ENCODE results near the gene VPS13D. TPM values are rescaled to one million over a fixed set of nuclear protein-coding genes. Genes with fewer than 3 reads are reported as not detected.

The VPS13D gene
- total and polyA plus RNA-seq, 10 of the 15 experiments (the other 5 are each of a cell fraction or from before 2014, with no cell fraction given): 1.4 to 16.9 (median 8.5) TPM

- FAIRE-seq (no peak), ATAC-seq (no peak), DNase-seq (ENCODE audit: low read depth, low spot score) (no peak)
- CTCF ChIA-PET: no interaction called here
- TF ChIP-seq NFYA (IDR thresholded peaks at IDR 0.05; ENCODE audit: borderline replicate concordance, low read depth, low read length) (no peak), SKIL (IDR thresholded peaks at IDR 0.05; ENCODE audit: low read depth, poor library complexity, severe bottlenecking) (no peak), POLR2A (IDR thresholded peaks at IDR 0.05; ENCODE audit: low read depth, low read length) (no peak), CHD2 (IDR thresholded peaks at IDR 0.05; ENCODE audit: borderline replicate concordance, low read depth, low read length) (no peak), BRCA1 (IDR thresholded peaks at IDR 0.05; ENCODE audit: low read depth, low read length) (no peak), PAX8 (IDR thresholded peaks at IDR 0.05) (no peak)
- WGBS (ENCODE audit: insufficient coverage, insufficient replicate concordance, low lambda C conversion rate, missing lambda C conversion rate): 61% methylated on average over 2 of the region's 2 CpGs
- Histone ChIP-seq H3K4me3 (no peak overlapping the region), H2AFZ (ENCODE audit: control insufficient read depth, low read depth, low read length) (no peak overlapping the region), H3K4me2 (ENCODE audit: control insufficient read depth, insufficient read depth) (no peak overlapping the region), H3K79me2 (ENCODE audit: control insufficient read depth, insufficient read depth, low read length) (no peaks in the 10 kb centered on the region), H3K36me3 (ENCODE audit: control insufficient read depth in 2 of 2, insufficient read depth in 2 of 2, low read length in 1 of 2) (no peaks in the 10 kb centered on the region; a peak in 1 of 4 replicates), H3K9ac (ENCODE audit: control insufficient read depth, insufficient read depth, low read length) (no peak overlapping the region), H3K27ac (ENCODE audit: control insufficient read depth, insufficient read depth) (no peak overlapping the region), H3K4me1 (ENCODE audit: control insufficient read depth, insufficient read depth, low read length) (no peaks in the 10 kb centered on the region), H4K20me1 (ENCODE audit: control insufficient read depth, insufficient read depth) (no peaks in the 10 kb centered on the region), H3K9me3 (replicated peaks; ENCODE audit: control insufficient read depth, insufficient read depth, low read length) (no peaks in the 10 kb centered on the region), H3K27me3 (replicated peaks in 1 of 2; ENCODE audit: control insufficient read depth in 2 of 2, insufficient read depth in 2 of 2, low read length in 1 of 2) (no peaks in the 10 kb centered on the region)
- intact Hi-C loops (cut with micrococcal nuclease; ENCODE audit: unreplicated experiment) (no loop called here), in situ Hi-C loops (cut with MboI) (no loop called here)
- RAD21 ChIA-PET (ENCODE audit: unreplicated experiment): no interaction called here
- POLR2A ChIA-PET: no interaction called here
- SMC1A ChIA-PET (ENCODE audit: uncharacterized antibody, unreplicated experiment): no interaction called here
- BruUV-seq (replicated peaks): no TSS peak
These were observed 190.3 kb downstream of the VPS13D start for GRCh38 chr1:12420171-12420570.

GRCh38 chr1:12422488-12422887 is 192.7 kb downstream of the VPS13D start:
- ChIA-PET RAD21 (ENCODE audit: unreplicated experiment) (no interaction called here), SMC1A (ENCODE audit: uncharacterized antibody, unreplicated experiment) (interaction anchor here (0.6 to 2.6 kb wide), 9 partner anchors 8 to 144 kb away, joined by 3 to 9 read pairs (median 3); no protein-coding TSS in a partner anchor), POLR2A (interaction anchor here (0.7 kb wide), 2 partner anchors 12 to 38 kb away, joined by 3 to 4 read pairs; no protein-coding TSS in a partner anchor), CTCF (interaction anchor here (0.6 to 2.5 kb wide), 4 partner anchors 9 to 24 kb away, joined by 3 to 8 read pairs (median 4); no protein-coding TSS in a partner anchor)
- intact Hi-C loops (cut with micrococcal nuclease; ENCODE audit: unreplicated experiment) (no loop called here), in situ Hi-C loops (cut with MboI) (no loop called here)
- Histone ChIP-seq H3K27me3 (replicated peaks in 1 of 2; ENCODE audit: control insufficient read depth in 2 of 2, insufficient read depth in 2 of 2, low read length in 1 of 2) (no peaks in the 10 kb centered on the region), H3K36me3 (ENCODE audit: control insufficient read depth in 2 of 2, insufficient read depth in 2 of 2, low read length in 1 of 2) (no peaks in the 10 kb centered on the region), H3K4me2 (ENCODE audit: control insufficient read depth, insufficient read depth) (no peak overlapping the region), H3K27ac (ENCODE audit: control insufficient read depth, insufficient read depth) (no peak overlapping the region), H2AFZ (ENCODE audit: control insufficient read depth, low read depth, low read length) (no peak overlapping the region), H4K20me1 (ENCODE audit: control insufficient read depth, insufficient read depth) (no peaks in the 10 kb centered on the region), H3K79me2 (ENCODE audit: control insufficient read depth, insufficient read depth, low read length) (no peaks in the 10 kb centered on the region), H3K4me1 (ENCODE audit: control insufficient read depth, insufficient read depth, low read length) (no peaks in the 10 kb centered on the region), H3K9me3 (replicated peaks; ENCODE audit: control insufficient read depth, insufficient read depth, low read length) (no peaks in the 10 kb centered on the region), H3K4me3 (no peak overlapping the region), H3K9ac (ENCODE audit: control insufficient read depth, insufficient read depth, low read length) (no peak overlapping the region)
- FAIRE-seq (no peak), DNase-seq (ENCODE audit: low read depth, low spot score) (no peak), ATAC-seq (no peak)
- BruUV-seq (replicated peaks): no TSS peak
- TF ChIP-seq TCF3 (IDR thresholded peaks at IDR 0.05; ENCODE audit: borderline replicate concordance, insufficient read depth, low read depth, low read length) (no peak), STAT1 (conservative IDR thresholded peaks at IDR 0.05) (no peak), NBN (IDR thresholded peaks at IDR 0.05) (no peak), CTCF (IDR thresholded peaks at IDR 0.05 in 2 of 3, conservative IDR thresholded peaks at IDR 0.05 in 1 of 3; ENCODE audit: control insufficient read depth in 2 of 3, extremely low read depth in 1 of 3, insufficient read depth in 1 of 3, low read depth in 3 of 3, low read length in 3 of 3) (no peak), BCL11A (IDR thresholded peaks at IDR 0.05; ENCODE audit: low read depth, low read length) (no peak), CEBPB (IDR thresholded peaks at IDR 0.05; ENCODE audit: borderline replicate concordance in 1 of 2, low read depth in 2 of 2, low read length in 2 of 2) (no peak), RBBP5 (conservative IDR thresholded peaks at IDR 0.05) (no peak)
- TF ChIP-seq, protein P1, sequence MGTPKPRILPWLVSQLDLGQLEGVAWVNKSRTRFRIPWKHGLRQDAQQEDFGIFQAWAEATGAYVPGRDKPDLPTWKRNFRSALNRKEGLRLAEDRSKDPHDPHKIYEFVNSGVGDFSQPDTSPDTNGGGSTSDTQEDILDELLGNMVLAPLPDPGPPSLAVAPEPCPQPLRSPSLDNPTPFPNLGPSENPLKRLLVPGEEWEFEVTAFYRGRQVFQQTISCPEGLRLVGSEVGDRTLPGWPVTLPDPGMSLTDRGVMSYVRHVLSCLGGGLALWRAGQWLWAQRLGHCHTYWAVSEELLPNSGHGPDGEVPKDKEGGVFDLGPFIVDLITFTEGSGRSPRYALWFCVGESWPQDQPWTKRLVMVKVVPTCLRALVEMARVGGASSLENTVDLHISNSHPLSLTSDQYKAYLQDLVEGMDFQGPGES (IDR thresholded peaks at IDR 0.05): no peak
